Hippocampal formation (tissue), 2 donors: Measurements from ENCODE around the gene RAE1.

Experiments used
- DNase-seq, 2 donors: peaks; one replicate each; lab custom pipeline; 2025; lab: John Stamatoyannopoulos, UW

RAE1 gene

DNA sequence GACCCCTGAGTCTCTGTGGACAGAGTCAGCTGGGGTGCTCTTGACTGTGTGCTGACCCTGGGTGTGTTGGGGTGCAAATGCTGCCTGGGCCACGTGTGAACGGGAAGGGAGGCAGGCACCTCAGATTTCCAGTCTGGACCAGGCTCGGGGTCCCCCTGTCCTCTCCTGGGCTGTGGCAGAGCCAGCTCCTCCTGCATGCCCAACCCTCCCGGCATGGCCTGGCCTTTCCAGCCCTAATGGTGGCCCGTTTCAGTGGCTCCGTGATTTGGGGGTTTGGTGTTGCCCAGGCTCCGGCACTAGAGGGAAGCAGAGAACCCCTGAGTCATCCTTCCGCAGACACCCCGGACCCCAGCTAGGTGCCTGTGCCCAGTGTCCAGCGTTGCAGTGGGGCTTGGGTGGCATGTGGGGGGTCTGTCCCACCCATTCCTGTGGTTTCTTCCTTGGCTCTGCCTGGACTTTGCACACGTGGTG lies 49.2 kb downstream of the RAE1 start:
- no peak for DNase-seq

DNA sequence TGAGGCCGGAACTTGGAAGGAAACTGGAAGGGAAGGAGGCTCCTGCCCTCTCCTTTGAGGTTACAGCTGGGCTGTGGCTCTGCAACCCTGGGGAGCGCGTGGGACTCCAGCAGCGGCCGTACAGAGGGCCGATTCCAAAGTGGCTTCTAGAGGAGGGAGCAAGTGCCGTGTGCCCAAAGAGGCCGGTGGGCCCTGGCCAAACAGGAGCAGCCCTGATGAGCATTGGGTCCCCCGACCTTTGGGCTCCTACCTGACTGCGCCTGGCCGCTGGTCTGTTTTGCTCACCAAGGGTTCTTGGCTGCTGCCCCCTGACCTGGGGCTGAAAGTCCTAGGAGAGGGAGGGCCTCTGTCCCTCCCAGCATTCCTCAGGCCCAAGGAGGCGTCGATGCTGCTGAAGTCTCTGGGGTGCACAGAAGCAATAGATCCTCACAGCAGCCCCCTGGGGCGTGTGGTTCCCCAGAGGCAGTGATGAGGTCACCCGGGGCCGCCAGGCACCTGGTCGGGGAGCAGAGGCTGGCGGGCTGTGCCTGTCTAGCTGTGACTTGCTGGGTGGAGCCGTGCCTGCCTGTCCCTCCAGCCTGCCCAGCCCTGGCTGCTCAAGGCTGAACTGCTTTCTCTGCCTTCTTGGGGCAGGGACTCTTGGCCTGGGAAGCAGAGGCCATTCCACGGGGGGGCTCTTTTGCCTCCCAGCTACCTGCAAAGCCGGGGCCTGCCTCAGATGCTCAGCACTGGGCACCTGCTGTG lies 49.9 kb downstream of the RAE1 start:
- no peak for DNase-seq

DNA sequence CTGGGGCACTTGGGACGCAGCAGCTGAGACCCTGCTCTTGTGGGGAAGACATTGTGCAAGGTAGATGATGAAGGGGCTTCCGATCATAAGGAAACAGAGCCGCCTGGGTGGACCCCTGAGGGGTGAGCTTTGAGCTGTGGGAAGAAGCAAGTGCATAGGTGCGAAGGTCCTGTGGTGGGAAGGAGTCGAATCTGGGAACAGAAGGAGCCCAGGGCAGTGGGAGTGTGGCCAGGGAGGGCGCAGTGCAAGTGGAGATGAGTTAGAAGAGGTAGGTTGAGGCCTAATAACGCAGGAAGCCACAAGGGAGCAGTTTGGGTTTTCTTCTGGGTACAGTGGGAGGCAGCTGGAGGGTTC lies 50.5 kb downstream of the RAE1 start:
- DNase-seq, result no peak

DNA sequence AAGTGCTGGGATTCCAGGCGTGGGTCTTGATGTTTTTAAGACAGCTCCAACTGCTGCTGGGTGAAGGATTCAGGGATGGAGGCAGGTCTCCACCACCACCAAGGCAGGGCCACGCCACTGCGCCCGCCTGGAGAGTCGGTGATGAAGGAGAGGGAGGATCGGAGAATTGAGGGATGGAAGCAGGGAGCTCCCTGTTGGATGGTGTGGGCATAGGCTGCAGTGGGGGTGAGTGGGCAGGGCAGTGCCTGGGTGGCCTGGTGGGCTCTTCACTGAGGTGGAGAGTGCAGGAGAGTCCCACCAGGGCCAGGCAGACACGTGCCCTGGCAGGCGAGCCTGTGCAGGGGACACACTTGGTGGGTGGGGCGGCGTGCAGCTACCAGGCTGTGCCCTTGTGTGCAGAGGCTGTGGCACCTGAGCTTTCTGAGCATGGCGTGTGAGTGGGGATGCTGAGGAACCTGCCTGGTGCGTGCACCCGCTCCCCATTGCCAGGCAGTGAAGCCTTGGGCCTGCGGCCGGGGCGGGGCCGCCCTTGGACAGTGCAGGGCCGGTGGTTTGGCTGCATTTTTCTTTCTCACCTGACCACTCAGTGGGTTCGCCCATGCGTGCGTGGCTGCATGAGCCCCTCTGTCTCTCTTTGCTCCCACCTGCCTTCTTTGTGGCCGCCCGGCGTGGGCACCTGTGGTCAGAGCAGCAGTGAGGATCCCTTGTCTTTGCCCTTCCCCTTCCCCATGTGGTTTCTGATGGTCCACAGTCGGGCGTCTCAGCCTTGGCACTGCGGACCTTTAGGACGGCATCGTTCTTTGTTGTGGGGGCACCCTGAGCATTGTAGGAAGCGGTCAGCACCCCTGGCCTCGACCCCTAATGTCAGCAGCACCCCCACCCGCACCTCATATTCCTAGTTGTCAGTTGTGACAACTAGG lies 51.4 kb downstream of the RAE1 start:
- DNase-seq, result no peak

- DNase-seq, result no peak
These were observed 52.2 kb downstream of the RAE1 start for GRCh38 chr20:57403216-57403615.

- no peak for DNase-seq
These were observed 53.0 kb downstream of the RAE1 start for GRCh38 chr20:57404006-57404405.

DNA sequence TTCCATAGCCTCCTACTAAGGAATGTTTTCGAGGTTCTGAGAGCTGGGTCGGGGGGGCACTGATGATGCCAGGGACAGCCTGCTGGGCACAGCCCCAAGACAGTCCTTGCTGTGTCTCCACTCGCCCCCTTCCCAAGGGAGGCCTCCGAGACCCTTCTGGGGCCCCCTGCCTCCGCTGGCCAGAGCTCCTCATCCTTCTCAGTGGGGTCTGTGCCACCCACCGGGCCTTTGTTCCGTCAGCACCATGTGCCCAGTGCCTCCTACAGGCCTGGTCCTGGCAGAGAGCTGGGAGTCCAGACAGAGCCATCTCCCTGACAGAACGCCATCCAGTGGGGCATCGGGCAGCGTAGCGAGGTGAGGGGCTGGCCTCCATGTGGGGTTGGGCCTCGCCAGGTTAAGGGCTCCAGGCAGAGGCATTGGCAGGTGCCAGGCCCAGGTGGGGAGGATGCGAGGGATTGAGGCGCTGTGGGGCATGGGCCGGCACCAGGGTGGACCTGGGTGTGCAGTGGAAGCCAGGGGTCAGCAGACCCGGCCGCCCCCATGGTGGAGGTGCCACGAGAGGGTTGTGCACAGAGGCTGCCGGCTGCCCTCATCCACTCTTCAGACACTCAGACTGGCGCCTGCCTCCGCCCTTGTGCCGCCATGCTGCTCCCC lies 53.5 kb downstream of the RAE1 start:
- DNase-seq, result no peak

DNA sequence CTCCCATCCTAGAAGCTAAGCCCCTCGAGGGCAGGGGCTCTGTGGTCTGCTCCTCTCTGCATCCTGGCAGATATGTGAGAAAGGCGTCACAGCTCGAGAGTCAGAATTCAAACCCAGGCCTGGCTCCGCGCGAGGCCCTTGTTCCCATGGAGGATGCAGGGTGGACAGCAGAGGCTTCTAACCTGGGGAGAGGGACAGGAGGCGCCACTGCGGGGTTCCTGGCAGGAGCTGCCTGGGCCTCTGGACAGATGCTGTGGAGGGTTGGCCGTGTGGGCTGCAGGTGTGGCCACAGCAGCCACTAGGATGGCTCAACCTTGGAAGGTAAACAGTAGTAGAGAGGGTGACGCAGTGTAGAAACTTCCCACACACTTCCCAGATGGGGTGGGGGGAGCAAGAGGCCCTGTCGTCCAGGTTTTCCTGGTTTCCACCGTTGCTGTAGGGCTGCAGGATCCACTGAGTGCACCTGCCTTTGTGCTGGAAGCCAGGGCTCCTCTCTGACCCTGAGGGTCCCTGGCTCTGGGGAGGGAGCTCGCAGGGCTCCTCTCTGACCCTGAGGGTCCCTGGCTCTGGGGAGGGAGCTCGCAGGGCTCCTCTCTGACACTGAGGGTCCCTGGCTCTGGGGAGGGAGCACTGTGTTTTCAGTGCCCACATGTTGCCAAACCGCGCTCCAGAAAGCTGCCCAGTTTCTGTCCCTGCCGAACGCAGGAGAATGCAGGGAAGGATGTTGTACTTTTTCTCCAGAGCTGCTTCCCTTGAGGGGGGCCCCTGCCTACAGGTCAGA lies 54.4 kb downstream of the RAE1 start:
- no peak for DNase-seq

DNA sequence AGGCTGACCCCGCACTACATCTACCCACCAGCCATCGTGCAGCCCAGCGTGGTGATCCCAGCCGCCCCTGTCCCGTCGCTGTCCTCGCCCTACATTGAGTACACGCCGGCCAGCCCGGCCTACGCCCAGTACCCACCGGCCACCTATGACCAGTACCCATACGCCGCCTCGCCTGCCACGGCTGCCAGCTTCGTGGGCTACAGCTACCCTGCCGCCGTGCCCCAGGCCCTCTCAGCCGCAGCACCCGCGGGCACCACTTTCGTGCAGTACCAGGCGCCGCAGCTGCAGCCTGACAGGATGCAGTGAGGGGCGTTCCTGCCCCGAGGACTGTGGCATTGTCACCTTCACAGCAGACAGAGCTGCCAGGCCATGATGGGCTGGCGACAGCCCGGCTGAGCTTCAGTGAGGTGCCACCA lies 56.5 kb downstream of the RAE1 start:
- no peak for DNase-seq

- no peak for DNase-seq
These were observed 57.1 kb downstream of the RAE1 start for GRCh38 chr20:57408131-57408530.

GRCh38 chr20:57408536-57409233 lies 57.6 kb downstream of the RAE1 start:
- no peak for DNase-seq

DNA sequence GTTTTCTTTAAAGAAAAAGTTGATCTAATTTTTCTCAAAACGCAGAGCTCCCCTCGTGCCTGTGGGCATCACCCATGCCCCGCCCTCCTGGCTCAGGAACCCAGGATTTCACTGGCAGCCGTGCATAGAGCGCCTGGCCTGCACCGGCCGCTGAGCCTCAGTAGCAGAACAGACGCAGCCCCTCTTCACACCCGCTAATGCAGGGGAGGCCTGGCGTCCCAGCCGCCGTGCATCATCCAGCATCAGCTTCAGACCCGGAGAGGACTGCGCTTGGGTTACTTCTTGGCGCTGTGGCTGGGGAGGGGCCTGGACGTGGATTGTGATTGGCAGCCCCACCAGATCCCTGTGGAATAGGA lies 58.2 kb downstream of the RAE1 start:
- DNase-seq, result no peak

DNA sequence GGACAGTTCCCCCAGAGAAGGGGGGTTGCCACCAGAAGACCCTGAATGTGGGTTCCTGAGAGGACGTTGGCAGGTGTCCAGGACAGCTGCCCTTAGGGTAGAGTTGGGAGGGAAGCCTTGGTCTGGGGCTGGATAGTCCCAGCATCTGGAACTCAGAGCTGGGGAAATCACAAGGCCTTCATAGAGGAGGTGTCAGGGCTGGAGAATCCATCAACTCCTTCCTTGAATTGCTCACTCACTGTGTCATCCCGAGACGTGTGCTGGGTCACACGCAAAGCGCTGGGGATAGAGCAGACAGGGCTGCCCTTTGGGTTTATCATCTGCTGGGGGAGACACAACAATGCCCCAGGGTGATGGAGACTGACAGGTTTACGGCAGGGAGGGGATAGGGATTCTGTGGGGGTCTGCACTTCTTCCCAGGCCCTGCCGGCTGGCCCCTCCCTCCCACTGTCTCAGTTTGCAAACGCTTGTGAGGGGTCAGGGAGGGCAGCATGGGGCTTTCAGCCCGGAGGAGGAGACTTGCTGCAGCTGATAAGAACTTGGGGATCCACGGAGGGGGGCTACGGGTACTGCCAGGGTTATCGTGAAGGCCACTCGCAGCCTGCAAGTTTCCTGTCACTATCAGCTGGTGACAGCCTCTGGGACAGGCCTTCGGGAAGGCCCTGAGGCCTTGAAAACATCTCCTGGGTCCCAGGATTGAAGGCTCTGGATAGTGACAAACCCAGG lies 58.8 kb downstream of the RAE1 start:
- no peak for DNase-seq

- no peak for DNase-seq
These were observed 59.4 kb downstream of the RAE1 start for GRCh38 chr20:57410398-57410920.

DNA sequence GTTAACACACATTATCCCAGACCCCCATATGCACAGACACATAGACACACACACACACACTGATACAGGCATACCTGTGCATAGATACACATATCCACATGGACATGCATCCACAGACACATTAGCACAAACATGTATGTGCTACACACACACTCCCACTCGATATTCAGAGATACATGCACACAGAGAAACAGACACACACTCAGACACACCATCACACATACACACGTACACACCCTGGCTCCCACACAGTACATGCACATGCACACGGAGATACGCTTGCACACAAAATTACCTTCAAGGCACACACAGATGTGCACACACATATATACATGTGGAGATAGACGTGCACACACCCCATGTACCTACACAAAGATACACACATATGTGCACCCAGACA lies 59.9 kb downstream of the RAE1 start:
- no peak for DNase-seq

- no peak for DNase-seq
These were observed 60.6 kb downstream of the RAE1 start for GRCh38 chr20:57411406-57412283.

DNA sequence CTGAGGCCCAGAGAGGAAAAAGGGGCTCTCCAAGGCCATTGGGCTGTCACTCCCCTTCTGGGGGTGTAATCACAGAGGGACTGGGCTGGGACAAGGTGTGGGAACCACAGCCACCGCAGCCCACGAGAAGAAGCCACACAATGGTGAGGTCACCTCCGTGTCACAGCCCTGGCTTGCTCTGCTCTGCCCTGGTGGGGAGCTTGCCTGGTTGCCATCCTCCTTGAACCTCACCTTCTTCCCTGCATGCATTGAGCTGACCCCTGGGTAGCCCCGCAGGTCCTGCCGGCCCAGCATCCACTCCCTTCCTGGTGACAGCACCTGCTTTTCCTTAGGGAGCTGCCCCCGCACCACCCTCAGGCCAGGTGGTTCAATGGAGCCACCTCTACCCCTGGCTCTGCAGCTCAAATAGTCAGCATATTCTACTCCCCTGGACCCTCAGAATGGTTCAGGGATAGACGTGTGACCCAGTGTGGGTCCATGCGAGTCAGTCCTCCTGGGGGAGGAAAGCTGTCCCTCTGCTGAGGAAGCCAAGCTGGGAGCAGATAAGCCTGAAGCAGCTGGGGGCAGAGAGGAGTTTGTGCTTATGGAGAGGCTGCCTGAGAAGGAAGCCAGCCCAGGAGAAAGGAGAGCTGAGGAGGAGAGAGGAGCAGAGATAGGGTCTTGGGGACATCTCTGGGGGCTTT lies 61.4 kb downstream of the RAE1 start:
- DNase-seq, result no peak

DNA sequence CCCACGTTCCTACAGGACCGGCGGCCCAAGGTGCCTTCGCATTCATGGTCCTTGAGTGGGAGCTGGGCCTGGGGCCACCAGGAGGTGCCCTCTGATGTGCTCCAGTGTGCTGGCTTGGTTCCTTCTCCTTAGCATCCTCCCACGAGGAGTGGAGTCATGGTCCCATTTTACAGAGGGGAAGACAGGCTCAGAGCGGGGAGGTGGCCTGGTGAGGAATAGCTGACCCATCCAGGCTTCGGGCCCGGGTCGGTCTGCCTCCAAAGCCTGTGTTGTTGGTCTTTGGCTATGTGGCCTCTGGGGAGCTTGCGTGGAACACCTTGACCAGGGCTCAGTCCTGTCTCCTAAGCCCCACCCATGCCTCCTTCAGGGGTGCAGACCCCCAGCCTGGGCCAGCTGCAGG lies 62.9 kb downstream of the RAE1 start:
- no peak for DNase-seq
